Suprapubic skin (tissue), 3 donors: ENCODE measurements around the gene TOR4A.

ENCODE experiments used
- POLR2AphosphoS5 ChIP-seq, 3 donors: sonication (generic); formaldehyde crosslinking; IDR thresholded peaks; one replicate each; pipeline ENCODE4 v1.6.1; 2017; ENCODE audit warnings: antibody characterized with exemption in 3 of 3
- TF ChIP-seq, protein P1 (sequence below), 2 donors: fragments of 200-600 bp in 1 of 2; fragments of 450-650 bp in 1 of 2; sonication (generic) in 1 of 2; IDR thresholded peaks; one replicate each; pipeline ENCODE4 v1.5.1; 2016 to 2019; ENCODE audit warnings: antibody characterized with exemption in 2 of 2, mild to moderate bottlenecking in 1 of 2, moderate library complexity in 1 of 2

DNA sequence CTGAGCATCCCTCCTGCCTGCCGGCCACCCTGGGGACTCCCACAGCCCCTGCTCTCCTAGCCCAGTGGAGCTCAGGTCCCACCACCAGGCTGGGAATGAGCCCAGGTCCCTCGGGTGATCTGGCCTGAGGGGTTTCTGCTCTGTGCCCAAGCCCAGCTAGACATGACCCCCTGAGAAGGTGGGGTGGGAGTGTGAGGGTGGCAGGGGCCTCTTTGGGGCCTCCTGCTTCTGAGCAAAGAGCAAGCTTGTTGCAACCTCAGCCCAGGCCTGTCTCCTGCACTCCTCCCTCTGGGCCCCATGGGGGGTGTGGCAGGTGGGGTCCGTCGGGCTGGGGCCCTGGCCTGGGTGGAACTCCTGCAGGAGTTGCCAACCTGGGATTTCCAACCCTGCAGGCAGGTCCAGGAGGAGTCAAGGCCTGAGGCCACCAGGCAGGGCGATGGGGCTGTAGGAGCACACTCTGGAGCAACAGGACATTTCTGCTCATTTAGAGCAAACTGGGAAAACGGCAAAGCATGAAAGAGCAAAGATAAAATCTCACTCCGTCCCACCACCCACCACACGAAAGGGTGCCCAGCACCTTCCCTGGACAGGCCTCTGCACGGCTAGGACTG is 35.9 kb downstream of the TOR4A start:
- TF ChIP-seq, protein P1, sequence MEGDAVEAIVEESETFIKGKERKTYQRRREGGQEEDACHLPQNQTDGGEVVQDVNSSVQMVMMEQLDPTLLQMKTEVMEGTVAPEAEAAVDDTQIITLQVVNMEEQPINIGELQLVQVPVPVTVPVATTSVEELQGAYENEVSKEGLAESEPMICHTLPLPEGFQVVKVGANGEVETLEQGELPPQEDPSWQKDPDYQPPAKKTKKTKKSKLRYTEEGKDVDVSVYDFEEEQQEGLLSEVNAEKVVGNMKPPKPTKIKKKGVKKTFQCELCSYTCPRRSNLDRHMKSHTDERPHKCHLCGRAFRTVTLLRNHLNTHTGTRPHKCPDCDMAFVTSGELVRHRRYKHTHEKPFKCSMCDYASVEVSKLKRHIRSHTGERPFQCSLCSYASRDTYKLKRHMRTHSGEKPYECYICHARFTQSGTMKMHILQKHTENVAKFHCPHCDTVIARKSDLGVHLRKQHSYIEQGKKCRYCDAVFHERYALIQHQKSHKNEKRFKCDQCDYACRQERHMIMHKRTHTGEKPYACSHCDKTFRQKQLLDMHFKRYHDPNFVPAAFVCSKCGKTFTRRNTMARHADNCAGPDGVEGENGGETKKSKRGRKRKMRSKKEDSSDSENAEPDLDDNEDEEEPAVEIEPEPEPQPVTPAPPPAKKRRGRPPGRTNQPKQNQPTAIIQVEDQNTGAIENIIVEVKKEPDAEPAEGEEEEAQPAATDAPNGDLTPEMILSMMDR (IDR thresholded peaks at IDR 0.05): no peak
- TF ChIP-seq POLR2AphosphoS5 (IDR thresholded peaks at IDR 0.05): no peak
